ENCODE measurements around the gene ARMCX4.

ARMCX4 gene

DNA sequence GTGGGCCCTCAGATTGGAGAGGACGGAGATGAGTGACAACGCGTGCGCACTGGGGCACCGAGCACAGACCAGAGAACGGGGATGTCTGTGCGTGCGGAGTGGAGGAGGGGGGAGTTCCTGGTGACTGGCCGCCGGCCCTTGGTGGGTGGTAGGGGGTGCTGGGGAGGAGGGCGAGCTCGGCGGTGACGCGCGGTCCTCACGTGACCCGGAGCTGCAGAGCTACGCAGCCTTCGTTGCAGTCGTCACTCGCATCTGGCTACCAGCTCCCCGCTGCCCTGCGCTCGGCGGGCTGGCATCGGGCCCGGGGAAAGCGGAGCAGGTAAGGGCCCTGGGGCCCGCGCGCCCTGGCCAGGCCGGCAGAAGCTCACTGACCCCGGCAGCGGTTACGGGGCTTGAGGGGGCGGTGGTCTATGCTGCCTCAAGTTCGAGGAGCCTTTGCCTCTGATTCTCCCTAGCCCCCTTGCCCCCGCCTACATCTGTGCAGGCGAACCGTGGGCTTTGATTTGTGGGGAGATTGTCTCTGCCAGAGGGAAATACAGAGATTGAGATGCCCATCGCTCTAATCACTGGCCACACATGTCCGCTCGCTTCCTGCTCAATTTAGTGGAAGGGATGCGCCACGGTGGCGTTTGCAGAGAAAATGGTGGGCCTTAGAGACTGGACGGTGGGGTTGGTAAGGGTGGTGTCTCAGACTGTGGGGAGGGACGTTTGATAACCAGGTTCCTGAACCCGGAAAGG, at the start of gene ARMCX4:
Gene ARMCX4 (plus strand): TSS at position 245 of the 738 bp plus-strand sequence. CDS start 3,134 bp downstream, outside the sequence.
- peak within 1 kb of the TSS; percentile 63 for H3K4me3 ChIP-seq (ENCODE audit: low read depth, low read length)
- TF ChIP-seq, protein P1, sequence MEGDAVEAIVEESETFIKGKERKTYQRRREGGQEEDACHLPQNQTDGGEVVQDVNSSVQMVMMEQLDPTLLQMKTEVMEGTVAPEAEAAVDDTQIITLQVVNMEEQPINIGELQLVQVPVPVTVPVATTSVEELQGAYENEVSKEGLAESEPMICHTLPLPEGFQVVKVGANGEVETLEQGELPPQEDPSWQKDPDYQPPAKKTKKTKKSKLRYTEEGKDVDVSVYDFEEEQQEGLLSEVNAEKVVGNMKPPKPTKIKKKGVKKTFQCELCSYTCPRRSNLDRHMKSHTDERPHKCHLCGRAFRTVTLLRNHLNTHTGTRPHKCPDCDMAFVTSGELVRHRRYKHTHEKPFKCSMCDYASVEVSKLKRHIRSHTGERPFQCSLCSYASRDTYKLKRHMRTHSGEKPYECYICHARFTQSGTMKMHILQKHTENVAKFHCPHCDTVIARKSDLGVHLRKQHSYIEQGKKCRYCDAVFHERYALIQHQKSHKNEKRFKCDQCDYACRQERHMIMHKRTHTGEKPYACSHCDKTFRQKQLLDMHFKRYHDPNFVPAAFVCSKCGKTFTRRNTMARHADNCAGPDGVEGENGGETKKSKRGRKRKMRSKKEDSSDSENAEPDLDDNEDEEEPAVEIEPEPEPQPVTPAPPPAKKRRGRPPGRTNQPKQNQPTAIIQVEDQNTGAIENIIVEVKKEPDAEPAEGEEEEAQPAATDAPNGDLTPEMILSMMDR (IDR thresholded peaks at IDR 0.05; ENCODE audit: low read depth, low read length) = no peak

DNA sequence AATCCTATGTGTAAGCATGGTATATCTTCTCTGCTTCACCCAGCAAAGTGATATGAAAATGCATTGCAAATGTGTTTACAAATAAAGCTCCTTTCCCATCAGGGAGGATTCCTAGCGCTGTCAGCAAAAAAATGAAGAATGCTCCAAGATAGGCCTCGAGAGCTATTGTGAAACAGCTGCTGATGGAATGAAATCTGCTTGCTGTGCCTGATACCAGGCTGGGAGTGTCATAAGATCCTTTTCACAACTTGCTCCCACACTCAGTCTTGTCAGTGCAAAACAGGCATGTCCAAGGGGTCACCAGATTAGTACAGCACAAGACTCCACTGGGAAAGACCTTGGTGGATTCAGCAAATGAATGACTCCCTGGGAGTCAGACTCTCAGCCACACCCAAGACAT, 43.2 kb upstream of the ARMCX4 start:
- TF ChIP-seq, protein P1 (IDR thresholded peaks at IDR 0.05; ENCODE audit: low read depth, low read length) = no peak
- no peak overlapping the region for H3K4me3 ChIP-seq (ENCODE audit: low read depth, low read length)

DNA sequence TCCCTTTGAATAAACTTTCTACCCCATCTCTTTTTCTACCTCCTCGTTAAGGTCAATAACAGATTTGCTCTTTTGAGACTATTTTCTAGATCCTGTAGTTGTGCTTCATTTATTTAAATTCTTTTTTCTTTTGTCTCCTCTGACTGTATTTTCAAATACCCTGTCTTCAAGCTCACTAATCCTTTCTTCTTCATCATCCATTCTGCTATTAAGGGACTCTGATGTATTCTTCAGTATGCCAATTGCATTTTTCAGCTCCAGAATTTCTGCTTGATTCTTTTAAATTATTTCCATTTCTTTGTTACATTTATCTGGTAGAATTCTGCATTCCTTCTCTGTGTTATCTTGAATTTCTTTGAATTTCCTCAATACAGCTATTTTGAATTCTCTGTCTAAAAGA, 36.0 kb upstream of the ARMCX4 start:
- TF ChIP-seq, protein P1 (IDR thresholded peaks at IDR 0.05; ENCODE audit: low read depth, low read length) = no peak
- no peak overlapping the region for H3K4me3 ChIP-seq (ENCODE audit: low read depth, low read length)

DNA sequence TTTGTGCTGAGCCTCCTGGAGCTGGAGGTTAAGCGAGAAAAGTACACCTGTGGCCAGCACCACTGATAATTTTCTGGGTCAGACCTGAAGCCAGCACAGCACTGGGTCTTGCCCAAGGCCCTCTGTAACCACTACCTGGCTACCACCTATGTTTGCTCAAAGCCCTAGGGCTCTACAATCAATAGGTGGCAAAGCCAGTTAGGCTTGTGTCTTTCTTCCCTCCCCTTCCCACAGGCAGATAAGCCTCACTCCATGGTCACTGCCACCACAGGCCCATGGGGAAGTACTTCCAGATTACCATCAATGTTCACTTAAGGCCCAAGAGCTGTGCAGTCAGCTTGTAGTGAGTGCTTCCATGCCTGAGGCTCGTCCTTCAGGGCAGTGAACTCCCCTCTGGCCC, 35.2 kb upstream of the ARMCX4 start:
- H3K4me3 ChIP-seq (ENCODE audit: low read depth, low read length) = no peak overlapping the region
- TF ChIP-seq, protein P1 (IDR thresholded peaks at IDR 0.05; ENCODE audit: low read depth, low read length) = no peak

DNA sequence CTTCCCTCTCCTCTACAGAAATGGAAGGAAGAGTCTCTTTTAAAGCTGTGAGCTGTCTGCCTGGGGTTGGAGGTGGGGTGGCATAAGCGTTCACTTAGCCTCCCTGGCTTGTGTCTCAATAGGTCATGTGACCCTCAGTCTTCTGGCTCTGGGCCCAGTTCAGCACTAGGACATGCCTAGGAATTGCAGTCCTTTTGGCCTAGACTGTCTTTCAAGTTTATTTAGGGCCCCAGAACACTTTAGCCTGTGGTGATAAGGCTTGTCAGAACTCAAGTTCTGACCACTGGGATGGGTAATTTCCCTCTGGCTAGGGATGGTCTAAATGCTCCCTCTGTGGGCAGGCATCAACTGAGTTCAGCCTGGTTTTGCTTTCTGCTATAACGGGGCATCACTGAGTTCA, 34.3 kb upstream of the ARMCX4 start:
- no peak overlapping the region for H3K4me3 ChIP-seq (ENCODE audit: low read depth, low read length)
- TF ChIP-seq, protein P1 (IDR thresholded peaks at IDR 0.05; ENCODE audit: low read depth, low read length) = no peak

DNA sequence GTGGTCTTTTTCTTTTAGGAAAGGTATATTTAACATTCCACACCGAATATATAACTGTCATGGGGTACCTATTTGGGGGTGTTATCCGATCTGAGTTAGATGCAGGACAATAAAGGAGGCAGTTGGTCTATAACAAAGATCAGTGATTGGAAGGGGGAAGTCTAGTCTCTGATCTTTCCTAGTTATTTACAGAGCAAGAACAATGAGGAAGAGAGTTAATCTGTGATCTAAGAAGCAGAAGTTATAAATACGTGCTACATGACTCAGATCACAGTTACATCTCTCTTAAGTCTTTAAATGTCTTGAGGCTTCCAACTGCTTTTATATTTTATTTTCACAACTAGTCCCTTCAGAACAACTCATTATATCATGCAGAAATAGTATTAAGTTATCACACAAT, 33.2 kb upstream of the ARMCX4 start:
- TF ChIP-seq, protein P1 (IDR thresholded peaks at IDR 0.05; ENCODE audit: low read depth, low read length) = no peak
- H3K4me3 ChIP-seq (ENCODE audit: low read depth, low read length) = no peak overlapping the region

DNA sequence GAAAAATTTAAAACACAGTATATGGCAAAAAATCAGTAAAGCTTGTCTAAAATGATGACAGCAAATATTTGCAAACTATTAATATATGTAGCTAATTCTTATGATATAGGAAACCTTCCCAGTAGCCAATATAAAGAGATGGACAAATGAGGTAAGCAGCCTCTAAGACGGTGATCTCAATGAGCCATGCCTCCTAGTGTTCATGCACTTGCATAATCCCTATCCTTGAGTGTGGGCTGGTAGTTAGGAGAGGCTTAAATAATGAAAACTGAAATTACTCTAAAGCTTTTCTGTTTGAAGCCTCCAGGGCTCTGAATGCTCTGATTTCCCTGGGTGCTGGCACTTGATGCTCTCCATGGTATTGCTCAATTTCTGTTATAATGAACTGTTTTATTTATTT, 24.6 kb upstream of the ARMCX4 start:
- TF ChIP-seq, protein P1 (IDR thresholded peaks at IDR 0.05; ENCODE audit: low read depth, low read length) = no peak

More for the DNA sequence above, 24.6 kb upstream of the ARMCX4 start:
- no peak overlapping the region for H3K4me3 ChIP-seq (ENCODE audit: low read depth, low read length)

All from WI38 (cell line).